B cell (primary cell): ENCODE measurements around the gene CLEC4D. TPM values are rescaled to one million over a fixed set of nuclear protein-coding genes. Genes with fewer than 3 reads are reported as not detected.

Source experiments
- ATAC-seq: fragments of 200-7000 bp; cut with Tn5 transposase; one replicate; pipeline ENCODE4 v1.10.0; 2021; ENCODE audit warnings: low read depth, mild to moderate bottlenecking, moderate number of reproducible peaks, moderate library complexity
- CTCF ChIA-PET: fragments of 350-600 bp; sonication (Branson Sonifier 250); formaldehyde crosslinking; loops from one replicate; lab custom pipeline; 2021; ENCODE audit warnings: antibody characterized with exemption, inconsistent platforms; lab: Charles Lee
- POLR2A ChIA-PET: fragments of 350-600 bp; sonication (Branson Sonifier 250); formaldehyde crosslinking; loops from one replicate; lab custom pipeline; 2021; ENCODE audit warnings: antibody characterized with exemption; lab: Charles Lee
- DNase-seq: peaks from one replicate; pipeline ENCODE4 v3.0.0; 2013
- H2AFZ ChIP-seq: 2 replicates; pipeline ENCODE4 v1.6.1; 2012; ENCODE audit warnings: mild to moderate bottlenecking, low read depth, low read length; ENCODE audit not compliant: insufficient read depth, poor library complexity, severe bottlenecking
- H3K27ac ChIP-seq, 2 donors: 1 replicate in 1 of 2; 2 replicates in 1 of 2; pipeline ENCODE4 v1.5.1; 2012 to 2013; ENCODE audit warnings: low read length in 2 of 2, mild to moderate bottlenecking in 2 of 2, moderate library complexity in 1 of 2
- H3K27me3 ChIP-seq, 4 experiments: fragments of 200-600 bp in 1 of 4; sonication (generic) in 1 of 4; replicated peaks in 1 of 4; 1 replicate in 2 of 4; 2 replicates in 2 of 4; pipeline versions ENCODE4 v1.6.1 to v1.7.0; 2013 to 2016; ENCODE audit warnings: low read length in 3 of 4, mild to moderate bottlenecking in 2 of 4, mixed read lengths in 1 of 4, moderate library complexity in 1 of 4; ENCODE audit not compliant: insufficient read depth in 4 of 4, control insufficient read depth in 3 of 4; ENCODE audit errors: control extremely low read depth in 1 of 4
- H3K36me3 ChIP-seq, 2 experiments: replicated peaks in 1 of 2; 1 replicate in 1 of 2; 2 replicates in 1 of 2; pipeline versions ENCODE4 v1.6.1 to v1.7.1; 2013; ENCODE audit warnings: low read length in 1 of 2; ENCODE audit not compliant: insufficient read depth in 2 of 2, control insufficient read depth in 1 of 2; ENCODE audit errors: control extremely low read depth in 1 of 2, extremely low read depth in 1 of 2
- H3K4me1 ChIP-seq, 2 donors: fragments of 200-600 bp in 1 of 2; sonication (generic) in 1 of 2; 1 replicate in 1 of 2; 2 replicates in 1 of 2; pipeline versions ENCODE4 v1.5.1 to v1.6.1; 2013 to 2017; ENCODE audit warnings: low read length in 2 of 2; ENCODE audit not compliant: control insufficient read depth in 2 of 2, insufficient read depth in 2 of 2
- H3K4me2 ChIP-seq: replicated peaks from 2 replicates; pipeline ENCODE3; 2012; ENCODE audit warnings: mild to moderate bottlenecking, low read depth, low read length; ENCODE audit not compliant: poor library complexity, severe bottlenecking
- H3K4me3 ChIP-seq, 5 experiments: fragments of 200-600 bp in 1 of 5; sonication (generic) in 1 of 5; 1 replicate in 3 of 5; 2 replicates in 2 of 5; pipeline versions ENCODE4 v1.5.1 to v1.7.0; 2011 to 2016; ENCODE audit warnings: low read length in 4 of 5, mild to moderate bottlenecking in 4 of 5, low read depth in 2 of 5, control low read depth in 1 of 5, moderate library complexity in 1 of 5; ENCODE audit not compliant: insufficient read depth in 1 of 5; ENCODE audit errors: control extremely low read depth in 1 of 5, extremely low read depth in 1 of 5
- H3K79me2 ChIP-seq: fragments of 200-600 bp; sonication (generic); one replicate; pipeline ENCODE4 v1.6.0; 2016; ENCODE audit warnings: low read length; ENCODE audit not compliant: control insufficient read depth, insufficient read depth
- H3K9ac ChIP-seq: fragments of 200-600 bp; sonication (generic); 2 replicates; pipeline ENCODE4 v1.6.1; 2017; ENCODE audit warnings: mild to moderate bottlenecking, low read length, moderate library complexity
- H3K9me3 ChIP-seq, 3 donors: one replicate each; pipeline versions ENCODE4 v1.6.1 to v1.7.1; 2013; ENCODE audit warnings: low read length in 2 of 3; ENCODE audit not compliant: control insufficient read depth in 2 of 3, insufficient read depth in 1 of 3; ENCODE audit errors: control extremely low read depth in 1 of 3
- H4K20me1 ChIP-seq: 2 replicates; pipeline ENCODE4 v1.6.0; 2012; ENCODE audit warnings: mild to moderate bottlenecking, low read length; ENCODE audit not compliant: insufficient read depth, control insufficient read depth, poor library complexity, severe bottlenecking
- H3K27ac Mint-ChIP-seq: one replicate; pipeline ENCODE4 v1.8.0; 2021; ENCODE audit warnings: mixed read lengths
- H3K27me3 Mint-ChIP-seq: one replicate; pipeline ENCODE4 v1.8.0; 2021; ENCODE audit warnings: mixed read lengths
- H3K4me1 Mint-ChIP-seq: one replicate; pipeline ENCODE4 v1.8.0; 2021; ENCODE audit warnings: mixed read lengths
- H3K4me3 Mint-ChIP-seq: one replicate; pipeline ENCODE4 v1.8.0; 2021; ENCODE audit warnings: mixed read lengths
- H3K9me3 Mint-ChIP-seq: one replicate; pipeline ENCODE4 v1.8.0; 2022; ENCODE audit warnings: mixed read lengths; ENCODE audit not compliant: insufficient read depth
- EZH2 ChIP-seq: IDR thresholded peaks from 2 replicates; pipeline ENCODE4 v1.6.1; 2012; ENCODE audit warnings: borderline replicate concordance, low read depth, mild to moderate bottlenecking, moderate library complexity, low read length; ENCODE audit not compliant: insufficient read depth, poor library complexity, severe bottlenecking
- WGBS: methylation state at CpG from one replicate; pipeline ENCODE4 v1.1.5; 2013; ENCODE audit warnings: missing lambda C conversion rate; ENCODE audit not compliant: insufficient coverage; 5-methylcytosine and 5-hydroxymethylcytosine counted together
- intact Hi-C: fragments of 100-400 bp; cut with micrococcal nuclease; formaldehyde crosslinking; loops from one replicate; pipeline ENCODE4 v1.10.0; 2022
- polyA plus RNA-seq: library from polyadenylated mRNA; depleted of rRNA; stranded (reverse); fragments of >200 nt; gene quantifications from 2 replicates; pipeline ENCODE4 v1.2.3, GENCODE V29; 2012
- total RNA-seq, 2 donors: library from RNA; stranded (reverse); fragments of 120-200 nt in 1 of 2; gene quantifications; 1 replicate in 1 of 2; 2 replicates in 1 of 2; pipeline versions ENCODE4 v1.2.3 to v1.2.4, GENCODE V29; 2013 to 2022
- TF ChIP-seq, protein P1 (sequence below): fragments of 200-600 bp; IDR thresholded peaks from one replicate; pipeline ENCODE4 v1.8.0; 2022; ENCODE audit warnings: antibody characterized with exemption, mild to moderate bottlenecking

Gene CLEC4D
- total and polyA plus RNA-seq, 2 donors (not counting 1 experiment from before 2014, with no cell fraction given), result not detected

DNA sequence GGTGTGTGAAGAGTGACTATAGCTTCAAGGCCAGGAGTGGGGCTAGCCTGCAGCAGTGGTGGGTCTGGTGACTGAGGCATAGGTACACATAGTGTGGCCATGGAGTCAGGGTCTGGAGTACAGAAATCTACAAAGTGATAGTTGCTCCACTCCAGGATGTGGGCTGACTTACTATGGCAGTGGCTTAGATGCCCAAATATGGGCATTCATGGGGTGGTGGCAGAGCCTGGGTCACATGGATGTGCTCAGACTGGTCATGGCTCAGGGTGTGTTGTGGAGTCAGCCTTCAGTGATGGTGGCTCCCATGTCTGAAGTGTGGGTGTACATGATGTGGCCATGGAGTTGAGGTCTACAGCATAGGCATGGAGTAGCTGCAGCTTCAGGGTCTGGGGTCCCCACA, 30.2 kb upstream of the CLEC4D start:
- no peaks in the 10 kb centered on the region for H3K4me1 ChIP-seq
- ATAC-seq, result no peak
- H3K27ac Mint-ChIP-seq, result no peak overlapping the region

GRCh38 chr12:8491646-8492530, 21.4 kb upstream of the CLEC4D start:
- H3K27me3 Mint-ChIP-seq, result peaks cover 35% of the 10 kb centered on the region
- ChIA-PET POLR2A (no interaction called here), CTCF (interaction anchor here (1.1 kb wide), 2 partner anchors 52 to 368 kb away, joined by 3 to 11 read pairs; no protein-coding TSS in a partner anchor)
- peaks cover 2% of the 10 kb centered on the region for H3K9me3 Mint-ChIP-seq
- Histone ChIP-seq H3K9ac (no peak overlapping the region), H3K36me3 (no peaks in the 10 kb centered on the region), H3K27me3 (peaks cover 0 to 16% (median 6%) of the 10 kb centered on the region in 4 experiments), H2AFZ (no peak overlapping the region), H3K9me3 (peaks cover 0 to 3% (median 0%) of the 10 kb centered on the region in 3 donors), H3K79me2 (no peaks in the 10 kb centered on the region), H3K4me3 (no peak overlapping the region), H3K4me1 (peaks cover 3 to 7% of the 10 kb centered on the region in 2 donors), H3K4me2 (no peak overlapping the region), H3K27ac (no peak overlapping the region), H4K20me1 (no peaks in the 10 kb centered on the region)
- TF ChIP-seq, protein P1, sequence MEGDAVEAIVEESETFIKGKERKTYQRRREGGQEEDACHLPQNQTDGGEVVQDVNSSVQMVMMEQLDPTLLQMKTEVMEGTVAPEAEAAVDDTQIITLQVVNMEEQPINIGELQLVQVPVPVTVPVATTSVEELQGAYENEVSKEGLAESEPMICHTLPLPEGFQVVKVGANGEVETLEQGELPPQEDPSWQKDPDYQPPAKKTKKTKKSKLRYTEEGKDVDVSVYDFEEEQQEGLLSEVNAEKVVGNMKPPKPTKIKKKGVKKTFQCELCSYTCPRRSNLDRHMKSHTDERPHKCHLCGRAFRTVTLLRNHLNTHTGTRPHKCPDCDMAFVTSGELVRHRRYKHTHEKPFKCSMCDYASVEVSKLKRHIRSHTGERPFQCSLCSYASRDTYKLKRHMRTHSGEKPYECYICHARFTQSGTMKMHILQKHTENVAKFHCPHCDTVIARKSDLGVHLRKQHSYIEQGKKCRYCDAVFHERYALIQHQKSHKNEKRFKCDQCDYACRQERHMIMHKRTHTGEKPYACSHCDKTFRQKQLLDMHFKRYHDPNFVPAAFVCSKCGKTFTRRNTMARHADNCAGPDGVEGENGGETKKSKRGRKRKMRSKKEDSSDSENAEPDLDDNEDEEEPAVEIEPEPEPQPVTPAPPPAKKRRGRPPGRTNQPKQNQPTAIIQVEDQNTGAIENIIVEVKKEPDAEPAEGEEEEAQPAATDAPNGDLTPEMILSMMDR, result no peak
- TF ChIP-seq EZH2, result no peak
- no peak overlapping the region for H3K27ac Mint-ChIP-seq
- H3K4me3 Mint-ChIP-seq, result no peak overlapping the region
- peaks cover 9% of the 10 kb centered on the region for H3K4me1 Mint-ChIP-seq
- WGBS, result no CpG with 5 or more reads among the region's 5 CpGs
- DNase-seq, result no peak
- intact Hi-C loops, result no loop called here
- no peak for ATAC-seq

More for the DNA sequence above, 30.2 kb upstream of the CLEC4D start:
- Mint-ChIP-seq H3K9me3 (peaks cover 2% of the 10 kb centered on the region), H3K4me1 (no peaks in the 10 kb centered on the region), H3K27me3 (peaks cover 47% of the 10 kb centered on the region), H3K4me3 (no peak overlapping the region)
- Histone ChIP-seq H3K9me3 (peaks cover 0 to 4% (median 3%) of the 10 kb centered on the region in 3 donors), H3K36me3 (no peaks in the 10 kb centered on the region), H3K27me3 (peaks cover 0 to 7% (median 4%) of the 10 kb centered on the region in 4 experiments), H3K79me2 (no peaks in the 10 kb centered on the region), H2AFZ (no peak overlapping the region), H3K9ac (no peak overlapping the region), H3K4me3 (no peak overlapping the region), H4K20me1 (no peaks in the 10 kb centered on the region), H3K27ac (no peak overlapping the region), H3K4me2 (no peak overlapping the region)
- TF ChIP-seq, protein P1, result no peak
- TF ChIP-seq EZH2, result no peak
- CTCF ChIA-PET, result no interaction called here
- no peak for DNase-seq
- POLR2A ChIA-PET, result no interaction called here
- intact Hi-C loops, result no loop called here
